Karpas-422 (cell line): Measurements from ENCODE around the gene RTP3. TPM values are rescaled to one million over a fixed set of nuclear protein-coding genes. Genes with fewer than 3 reads are reported as not detected.
A peak's percentile ranks its signal among the peaks of the same experiment; 100 is the strongest.
"Not testable (repeated sequence)": the region's sequence is repeated elsewhere in the genome, so short reads cannot be mapped to it uniquely, and the experiment has no call there.

ENCODE experiments used
- DNase-seq: peaks from one replicate; pipeline ENCODE4 v3.0.0-alpha.2; 2015
- H2AFZ ChIP-seq: fragments of 200-600 bp; sonication (generic); 2 replicates; pipeline ENCODE4 v1.6.1; 2014; ENCODE audit warnings: antibody characterized with exemption, low read length, mixed read lengths
- H3K27ac ChIP-seq: fragments of 200-600 bp; sonication (generic); 2 replicates; pipeline ENCODE4 v1.5.1; 2014; ENCODE audit warnings: mild to moderate bottlenecking, low read length, moderate library complexity
- H3K27me3 ChIP-seq: fragments of 200-600 bp; sonication (generic); 2 replicates; pipeline ENCODE4 v1.6.1; 2014; ENCODE audit warnings: low read length, mixed read lengths
- H3K36me3 ChIP-seq: fragments of 200-600 bp; sonication (generic); 2 replicates; pipeline ENCODE4 v1.6.1; 2014; ENCODE audit warnings: low read length, mixed read lengths; ENCODE audit not compliant: insufficient read depth
- H3K4me1 ChIP-seq: fragments of 200-600 bp; sonication (generic); 2 replicates; pipeline ENCODE4 v1.6.1; 2014; ENCODE audit warnings: mild to moderate bottlenecking, low read length, mixed read lengths
- H3K4me2 ChIP-seq: fragments of 200-600 bp; sonication (generic); 2 replicates; pipeline ENCODE4 v1.6.1; 2014; ENCODE audit warnings: low read length, low read depth, mild to moderate bottlenecking; ENCODE audit not compliant: poor library complexity, severe bottlenecking
- H3K4me3 ChIP-seq: fragments of 200-600 bp; sonication (generic); 2 replicates; pipeline ENCODE4 v1.5.1; 2014; ENCODE audit warnings: mild to moderate bottlenecking, antibody characterized with exemption, low read length, mixed read lengths
- H3K79me2 ChIP-seq: fragments of 200-600 bp; sonication (generic); 2 replicates; pipeline ENCODE4 v1.6.1; 2014; ENCODE audit warnings: mild to moderate bottlenecking, low read length, mixed read lengths
- H3K9ac ChIP-seq: fragments of 200-600 bp; sonication (generic); 2 replicates; pipeline ENCODE4 v1.6.0; 2014; ENCODE audit warnings: low read length
- H3K9me2 ChIP-seq: fragments of 200-600 bp; sonication (generic), shearing (Covaris generic); replicated peaks from 2 replicates; pipeline ENCODE4 v1.6.0; 2014; ENCODE audit warnings: mild to moderate bottlenecking, low read length, moderate library complexity; ENCODE audit not compliant: insufficient read depth
- H3K9me3 ChIP-seq: fragments of 300-700, 200-600 bp; sonication (generic); 2 replicates; pipeline ENCODE4 v1.6.1; 2014; ENCODE audit warnings: low read length, mixed read lengths
- H4K20me1 ChIP-seq: fragments of 200-600 bp; sonication (generic); 2 replicates; pipeline ENCODE4 v1.6.1; 2014; ENCODE audit warnings: mild to moderate bottlenecking, antibody characterized with exemption, low read length, low read depth; ENCODE audit not compliant: insufficient read depth
- total RNA-seq: library from RNA; depleted of rRNA; stranded (reverse); fragments of >200 nt; shearing (Covaris generic); gene quantifications from 2 replicates; pipeline ENCODE4 v1.2.3, GENCODE V29; 2014; ENCODE audit warnings: low replicate concordance

The RTP3 gene
- total RNA-seq, 1 experiment from 2014 or later: not detected

- H3K4me1 ChIP-seq, H3K79me2 ChIP-seq, H4K20me1 ChIP-seq, DNase-seq, H3K9me2 ChIP-seq, H3K9ac ChIP-seq, H3K9me3 ChIP-seq, H3K4me2 ChIP-seq, H3K4me3 ChIP-seq, H3K27me3 ChIP-seq, H3K27ac ChIP-seq, H3K36me3 ChIP-seq, H2AFZ ChIP-seq: not testable (repeated sequence)
Observed at GRCh38 chr3:46522201-46522600, 24.4 kb downstream of the RTP3 start.

DNA sequence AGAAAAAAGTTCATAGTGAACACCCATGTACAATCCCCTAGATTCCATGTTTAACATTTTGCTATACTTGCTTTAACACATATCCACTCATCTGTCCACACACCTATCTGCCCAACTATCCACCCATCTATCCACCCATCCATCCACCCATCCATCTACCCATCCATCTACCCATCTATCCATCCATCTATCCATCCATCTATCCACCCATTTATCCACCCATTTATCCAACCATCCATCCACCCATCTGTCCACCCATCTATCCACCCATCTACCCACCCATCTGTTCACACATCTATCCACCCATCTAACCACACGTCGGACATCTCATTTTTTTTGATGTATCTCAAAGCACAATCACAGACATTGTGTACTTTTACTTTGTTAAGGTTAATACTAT lies 25.8 kb downstream of the RTP3 start:
- Histone ChIP-seq H3K79me2 (no peaks in the 10 kb centered on the region), H4K20me1 (no peaks in the 10 kb centered on the region), H3K4me3 (no peak overlapping the region), H2AFZ (no peak overlapping the region), H3K9ac (no peak overlapping the region), H3K4me1 (no peaks in the 10 kb centered on the region), H3K36me3 (no peaks in the 10 kb centered on the region), H3K9me2 (no peaks in the 10 kb centered on the region), H3K4me2 (no peak overlapping the region), H3K27me3 (no peaks in the 10 kb centered on the region), H3K27ac (no peak overlapping the region), H3K9me3 (no peaks in the 10 kb centered on the region)
- no peak for DNase-seq

DNA sequence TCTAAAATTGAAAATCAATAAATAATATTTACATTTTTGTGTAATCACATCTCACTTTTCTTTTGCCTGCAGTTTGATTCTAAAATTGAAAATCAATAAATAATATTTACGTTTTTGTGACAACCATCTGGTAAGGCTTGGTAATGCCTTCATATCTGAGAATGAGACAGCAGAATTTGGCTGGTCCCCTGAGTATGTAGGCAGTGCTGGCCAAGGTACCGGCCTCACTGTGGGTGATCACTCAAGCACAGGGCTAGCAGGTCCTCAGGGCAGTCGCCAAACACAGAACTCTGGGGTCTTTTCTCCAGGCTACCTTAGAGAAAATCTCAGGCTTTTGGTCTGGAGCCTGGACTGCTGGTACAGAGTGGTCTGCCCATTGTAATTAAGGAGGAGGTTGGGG lies 26.2 kb downstream of the RTP3 start:
- H3K4me2 ChIP-seq: no peak overlapping the region
- H3K36me3 ChIP-seq: no peaks in the 10 kb centered on the region
- no peaks in the 10 kb centered on the region for H3K9me2 ChIP-seq
- no peaks in the 10 kb centered on the region for H3K4me1 ChIP-seq
- H2AFZ ChIP-seq: no peak overlapping the region
- no peaks in the 10 kb centered on the region for H3K27me3 ChIP-seq
- H3K79me2 ChIP-seq: no peaks in the 10 kb centered on the region
- no peak overlapping the region for H3K27ac ChIP-seq
- H3K4me3 ChIP-seq: no peak overlapping the region
- H3K9me3 ChIP-seq: no peaks in the 10 kb centered on the region
- DNase-seq: no peak
- H4K20me1 ChIP-seq: no peaks in the 10 kb centered on the region
- H3K9ac ChIP-seq: no peak overlapping the region

DNA sequence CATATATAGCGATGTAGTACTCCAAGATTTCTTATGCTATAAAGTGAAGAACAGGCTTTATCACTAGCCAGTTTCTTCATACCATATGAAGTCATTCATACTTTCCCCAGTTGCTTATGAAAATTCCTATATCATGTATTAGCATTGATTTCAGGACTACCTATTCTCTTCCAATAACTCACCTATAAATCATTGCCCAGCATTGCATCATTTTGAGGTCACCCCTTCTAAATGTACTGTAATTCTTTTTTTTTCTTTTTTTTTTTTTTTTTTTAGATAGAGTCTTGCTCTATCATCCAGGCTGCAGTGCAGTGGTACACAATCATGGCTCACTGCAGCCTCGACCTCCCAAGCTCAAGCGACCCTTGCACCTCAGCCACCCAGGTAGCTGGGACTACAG lies 27.1 kb downstream of the RTP3 start:
- Histone ChIP-seq H3K27me3 (no peaks in the 10 kb centered on the region), H3K79me2 (no peaks in the 10 kb centered on the region), H3K9ac (no peak overlapping the region), H3K4me3 (no peak overlapping the region), H4K20me1 (no peaks in the 10 kb centered on the region), H3K4me1 (no peaks in the 10 kb centered on the region), H3K36me3 (no peaks in the 10 kb centered on the region), H3K4me2 (no peak overlapping the region), H2AFZ (no peak overlapping the region), H3K9me3 (no peaks in the 10 kb centered on the region), H3K9me2 (no peaks in the 10 kb centered on the region), H3K27ac (no peak overlapping the region)
- DNase-seq: no peak

- Histone ChIP-seq H3K4me3 (no peak overlapping the region), H3K4me2 (no peak overlapping the region), H3K9me3 (no peaks in the 10 kb centered on the region)
Observed at GRCh38 chr3:46527239-46527638, 29.5 kb downstream of the RTP3 start.

DNA sequence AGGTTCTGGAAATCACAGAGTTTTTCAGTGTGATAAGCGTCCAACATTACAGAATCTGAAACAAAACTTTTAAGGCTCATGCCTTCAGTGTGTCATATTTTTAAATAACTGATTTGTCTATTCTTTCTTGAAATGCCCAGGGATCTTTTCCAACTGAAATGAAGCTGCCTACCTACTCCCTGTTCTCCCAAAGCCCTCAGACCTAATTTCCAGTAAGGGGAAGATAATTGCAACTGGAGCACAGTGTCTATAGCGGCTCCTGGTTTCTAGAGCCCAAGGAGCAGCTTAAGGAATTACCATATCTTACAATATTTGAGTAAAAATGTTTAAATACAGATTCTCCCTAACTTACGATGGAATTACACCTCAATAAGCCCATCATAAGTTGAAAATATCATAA lies 35.3 kb downstream of the RTP3 start:
- Histone ChIP-seq H3K9ac (no peak overlapping the region), H3K9me3 (no peaks in the 10 kb centered on the region), H3K36me3 (no peaks in the 10 kb centered on the region), H3K4me1 (peaks cover 23% of the 10 kb centered on the region), H3K27ac (no peak overlapping the region), H3K27me3 (0 out of 2 replicates have a peak, but pooled peaks cover 6% of the 10 kb centered on the region), H3K9me2 (no peaks in the 10 kb centered on the region), H3K4me3 (no peak overlapping the region), H3K4me2 (no peak overlapping the region), H2AFZ (no peak overlapping the region), H4K20me1 (peaks cover 4% of the 10 kb centered on the region; the same call in 1 of the 2 replicates), H3K79me2 (no peaks in the 10 kb centered on the region)
- no peak for DNase-seq

More at GRCh38 chr3:46527239-46527638, 29.5 kb downstream of the RTP3 start:
- no peaks in the 10 kb centered on the region for H3K9me2 ChIP-seq
- no peaks in the 10 kb centered on the region for H3K36me3 ChIP-seq
- 0 out of 2 replicates have a peak, but pooled peaks cover 3% of the 10 kb centered on the region for H3K27me3 ChIP-seq
- H3K4me1 ChIP-seq: no peaks in the 10 kb centered on the region
- no peak overlapping the region for H3K27ac ChIP-seq
- H2AFZ ChIP-seq: no peak overlapping the region
- DNase-seq: no peak
- no peaks in the 10 kb centered on the region for H3K79me2 ChIP-seq
- no peaks in the 10 kb centered on the region for H4K20me1 ChIP-seq
- H3K9ac ChIP-seq: no peak overlapping the region

GRCh38 chr3:46535746-46536145 lies 38.0 kb downstream of the RTP3 start:
- Histone ChIP-seq H3K36me3 (no peaks in the 10 kb centered on the region), H3K4me3 (no peak overlapping the region), H3K4me2 (no peak overlapping the region), H2AFZ (no peak overlapping the region), H3K27ac (no peak overlapping the region), H3K9me2 (no peaks in the 10 kb centered on the region), H3K79me2 (no peaks in the 10 kb centered on the region), H4K20me1 (peaks cover 9% of the 10 kb centered on the region; the same call in 1 of the 2 replicates), H3K27me3 (0 out of 2 replicates have a peak, but pooled peaks cover 9% of the 10 kb centered on the region), H3K9ac (no peak overlapping the region), H3K4me1 (peaks cover 43% of the 10 kb centered on the region), H3K9me3 (no peaks in the 10 kb centered on the region)
- no peak for DNase-seq

DNA sequence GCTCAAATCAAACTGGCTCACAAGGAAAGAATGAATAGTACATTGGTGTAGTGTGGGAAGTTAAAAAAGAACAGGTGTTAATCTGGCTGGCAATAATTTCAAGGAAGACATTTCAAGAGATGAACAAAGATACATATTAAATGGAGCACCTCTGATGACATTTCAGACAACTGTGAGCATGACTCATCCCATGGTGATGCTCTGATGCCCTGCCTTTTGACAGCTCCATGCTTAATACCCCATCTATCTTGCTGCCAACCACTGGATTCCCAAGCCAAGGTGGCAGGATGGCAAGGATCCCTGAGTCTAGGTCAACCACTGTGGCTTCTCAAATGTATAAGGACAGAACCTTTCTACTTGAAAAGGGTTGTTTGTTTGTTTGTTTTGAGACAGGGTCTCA lies 39.0 kb downstream of the RTP3 start:
- Histone ChIP-seq H2AFZ (no peak overlapping the region), H3K4me1 (peaks cover 44% of the 10 kb centered on the region)

More for the DNA sequence above, 39.0 kb downstream of the RTP3 start:
- no peak for DNase-seq
- no peaks in the 10 kb centered on the region for H3K9me3 ChIP-seq
- H3K36me3 ChIP-seq: no peaks in the 10 kb centered on the region
- H3K9me2 ChIP-seq: no peaks in the 10 kb centered on the region
- H3K27me3 ChIP-seq: 0 out of 2 replicates have a peak, but pooled peaks cover 6% of the 10 kb centered on the region
- no peak overlapping the region for H3K9ac ChIP-seq
- H3K4me2 ChIP-seq: peak overlapping the region; percentile 78
- H3K79me2 ChIP-seq: no peaks in the 10 kb centered on the region
- no peak overlapping the region for H3K27ac ChIP-seq
- H3K4me3 ChIP-seq: peak overlapping the region; percentile 57
- peaks cover 9% of the 10 kb centered on the region; the same call in 1 of the 2 replicates for H4K20me1 ChIP-seq
